AG08396 (cell line): Measurements from ENCODE around the gene S100P.
"Not testable (repeated sequence)": the region's sequence is repeated elsewhere in the genome, so short reads cannot be mapped to it uniquely, and the experiment has no call there.

Experiments used
- DNase-seq: peaks from one replicate; pipeline ENCODE4 v3.0.0; 2012; ENCODE audit warnings: low spot score, mixed read lengths

Gene S100P

DNA sequence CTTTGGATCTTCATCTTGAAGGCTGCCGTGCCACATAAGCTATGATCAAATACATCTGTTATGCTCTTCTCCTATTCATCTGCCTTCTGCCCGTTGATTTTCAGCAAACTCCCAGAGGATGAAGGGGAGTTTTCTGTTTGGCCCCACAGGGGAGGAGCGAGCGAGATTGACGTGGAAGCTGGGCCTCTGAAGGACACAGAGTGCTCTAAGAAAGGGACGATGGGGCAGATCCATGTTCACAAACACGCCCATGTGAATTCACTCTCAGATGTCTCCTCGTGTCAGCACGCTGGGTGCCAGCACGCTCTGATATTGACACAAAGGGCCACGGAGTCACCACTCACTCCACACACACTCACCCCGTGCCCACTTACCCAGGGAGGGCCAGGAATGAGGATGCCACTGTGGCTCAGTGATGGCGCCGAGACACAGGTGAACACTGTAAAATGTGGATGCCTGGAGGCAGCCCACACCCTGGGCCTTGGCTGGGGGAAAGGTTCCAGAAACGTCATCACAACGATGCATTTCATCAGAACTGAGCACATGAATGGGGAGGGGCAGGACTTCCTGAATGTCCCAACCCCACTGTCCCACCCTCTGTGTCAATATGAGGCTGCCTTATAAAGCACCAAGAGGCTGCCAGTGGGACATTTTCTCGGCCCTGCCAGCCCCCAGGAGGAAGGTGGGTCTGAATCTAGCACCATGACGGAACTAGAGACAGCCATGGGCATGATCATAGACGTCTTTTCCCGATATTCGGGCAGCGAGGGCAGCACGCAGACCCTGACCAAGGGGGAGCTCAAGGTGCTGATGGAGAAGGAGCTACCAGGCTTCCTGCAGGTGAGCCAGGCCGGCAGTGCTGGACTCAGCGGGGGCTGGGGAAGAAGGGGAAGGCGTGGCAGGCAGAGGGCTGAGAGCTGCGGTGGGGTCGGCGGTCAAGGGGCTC is at the start of gene S100P:
Gene S100P (plus strand): TSS at position 648 of the 946 bp plus-strand sequence. CDS start 55 bp downstream, at position 703.
- DNase-seq, result no peak

GRCh38 chr4:6644792-6645530 is 48.7 kb upstream of the S100P start:
- no peak for DNase-seq

GRCh38 chr4:6647169-6647568 is 46.5 kb upstream of the S100P start:
- DNase-seq, result no peak

DNA sequence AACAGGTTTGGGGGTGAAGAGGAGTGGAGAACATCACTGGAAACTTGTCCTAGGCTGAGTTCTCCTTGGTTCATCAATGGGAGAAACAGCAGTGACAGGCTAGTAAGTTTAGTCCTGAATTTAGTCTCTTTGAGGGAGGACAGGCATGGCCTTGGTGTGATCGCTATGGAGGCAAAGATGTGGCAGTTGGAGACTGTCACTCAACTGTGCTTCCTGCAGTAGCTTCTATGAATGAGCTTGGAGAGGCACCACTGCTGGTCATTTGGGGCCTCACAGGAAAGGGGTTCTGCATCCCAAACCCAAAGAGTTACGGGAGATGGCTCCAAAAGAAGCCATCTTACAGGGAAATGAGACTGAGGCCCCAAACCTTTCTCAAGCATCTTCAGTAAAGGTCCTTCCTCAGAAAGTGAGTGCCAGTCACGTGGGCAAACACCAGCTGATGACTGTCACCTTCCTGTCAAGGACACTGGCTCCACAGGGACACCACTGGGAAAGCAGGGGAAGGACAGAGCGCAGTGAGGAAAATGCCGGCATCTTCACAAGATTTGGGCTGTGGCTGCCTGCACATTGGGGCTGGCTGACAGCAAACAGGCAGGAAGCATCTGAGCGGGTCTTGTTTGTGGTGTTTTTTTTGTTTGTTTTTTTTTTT is 46.0 kb upstream of the S100P start:
- no peak for DNase-seq

DNA sequence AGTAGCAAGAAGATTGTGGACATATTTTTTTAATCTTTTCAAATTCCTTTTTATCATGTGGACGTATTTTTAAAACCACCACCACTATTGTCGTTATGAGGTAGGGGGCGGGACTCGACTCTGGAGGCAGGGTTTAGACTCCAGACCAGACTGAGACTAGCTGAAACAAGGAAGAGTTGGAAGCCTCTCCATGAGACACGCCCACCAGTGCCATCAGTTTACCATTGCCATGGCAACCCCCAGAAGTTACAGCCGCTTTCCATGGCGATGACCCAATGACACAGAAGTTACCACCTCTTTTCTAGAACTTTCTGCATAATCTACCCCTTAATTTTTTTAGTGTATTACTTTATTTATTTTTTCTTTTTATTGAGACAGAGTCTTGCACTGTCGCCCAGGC is 44.5 kb upstream of the S100P start:
- DNase-seq, result no peak

- not testable (repeated sequence) for DNase-seq
These were observed 39.5 kb upstream of the S100P start for GRCh38 chr4:6654211-6654610.

- not testable (repeated sequence) for DNase-seq
These were observed 38.4 kb upstream of the S100P start for GRCh38 chr4:6655291-6655690.

GRCh38 chr4:6655924-6656323 is 37.8 kb upstream of the S100P start:
- DNase-seq, result no peak

DNA sequence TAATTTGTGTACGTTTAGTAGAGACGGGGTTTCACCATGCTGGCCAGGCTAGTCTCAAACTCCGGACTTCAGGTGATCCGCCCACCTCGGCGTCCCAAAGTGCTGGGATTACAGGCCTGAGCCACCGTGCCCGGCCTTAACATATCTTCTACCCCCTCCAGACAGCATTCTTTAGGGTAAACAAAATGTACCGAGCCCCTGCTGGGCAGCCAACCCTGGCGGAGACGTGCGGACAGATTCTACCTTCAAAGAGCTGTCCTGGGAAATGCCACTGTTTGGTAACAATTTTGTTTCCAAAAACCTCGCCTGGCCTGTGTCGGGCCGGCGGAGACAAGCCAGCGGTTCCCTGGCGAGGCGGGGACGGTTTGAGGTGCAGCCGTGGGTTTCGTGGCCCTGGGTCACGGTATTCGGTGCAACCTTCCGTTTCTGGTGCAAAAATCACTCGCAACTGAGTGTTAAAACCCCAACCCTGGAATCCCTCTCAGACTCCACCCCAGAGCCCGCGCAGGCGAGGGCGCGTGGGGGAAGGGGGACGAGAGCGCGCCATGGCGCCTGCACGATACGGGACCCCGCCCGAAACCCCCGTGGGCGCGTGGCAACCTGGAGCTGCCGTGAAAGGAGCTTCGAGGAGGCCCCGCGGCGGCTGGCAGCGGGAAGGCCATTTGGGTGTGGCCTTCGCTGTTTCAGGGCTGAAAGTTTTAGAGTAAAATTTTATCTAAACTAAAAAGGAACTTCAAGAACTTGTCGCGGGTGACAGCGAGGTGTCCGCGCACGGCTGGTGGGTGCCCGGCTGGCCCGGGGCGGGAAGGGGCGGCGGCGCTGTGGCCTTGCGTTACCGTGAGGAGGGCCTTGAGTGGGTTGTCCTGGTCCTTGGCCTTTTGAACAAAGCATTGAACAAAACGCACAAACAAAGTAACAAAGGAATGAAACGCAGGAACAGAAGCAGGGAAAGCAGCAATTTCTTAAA is 36.2 kb upstream of the S100P start:
- DNase-seq, result no peak

GRCh38 chr4:6658209-6658595 is 35.5 kb upstream of the S100P start:
- no peak for DNase-seq

- DNase-seq, result peak; percentile 61
These were observed 35.0 kb upstream of the S100P start for GRCh38 chr4:6658597-6659075.

DNA sequence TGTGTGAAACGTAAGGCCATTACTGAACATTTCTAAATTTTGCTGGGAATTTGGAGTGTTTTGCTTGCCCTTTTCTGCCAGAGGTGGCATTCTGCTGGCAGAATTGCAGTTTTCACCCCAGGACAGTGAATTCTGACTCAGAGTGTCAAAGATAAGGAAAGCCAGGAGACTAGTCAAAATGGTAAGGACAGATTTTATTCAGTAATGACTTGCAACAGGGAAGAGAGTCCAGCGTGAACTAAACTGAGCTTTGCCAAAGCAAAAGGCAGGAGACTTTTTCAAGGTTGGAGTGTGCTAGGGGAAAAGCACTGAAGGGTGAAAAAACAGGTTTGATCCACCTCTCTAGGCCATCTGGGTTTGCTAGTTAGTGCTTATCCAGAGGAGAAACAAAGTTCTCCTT is 33.8 kb upstream of the S100P start:
- no peak for DNase-seq

DNA sequence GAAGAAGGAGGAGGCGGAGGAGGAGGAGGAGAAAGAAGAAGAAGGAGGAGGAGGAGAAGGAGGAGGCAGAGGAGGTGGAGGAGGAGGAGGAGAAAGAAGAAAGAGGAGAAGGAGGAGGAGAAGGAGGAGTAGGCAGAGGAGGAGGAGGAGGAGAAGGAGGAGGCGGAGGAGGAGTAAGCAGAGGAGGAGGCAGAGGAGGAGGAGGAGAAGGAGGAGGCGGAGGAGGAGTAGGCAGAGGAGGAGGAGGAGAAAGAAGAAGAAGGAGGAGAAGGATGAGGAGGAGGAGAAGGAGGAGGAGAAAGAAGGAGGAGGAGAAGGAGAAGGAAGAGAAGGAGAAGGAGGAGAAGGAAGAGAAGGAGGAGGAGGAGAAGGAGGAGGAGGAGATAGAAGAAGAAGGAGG is 33.2 kb upstream of the S100P start:
- no peak for DNase-seq

DNA sequence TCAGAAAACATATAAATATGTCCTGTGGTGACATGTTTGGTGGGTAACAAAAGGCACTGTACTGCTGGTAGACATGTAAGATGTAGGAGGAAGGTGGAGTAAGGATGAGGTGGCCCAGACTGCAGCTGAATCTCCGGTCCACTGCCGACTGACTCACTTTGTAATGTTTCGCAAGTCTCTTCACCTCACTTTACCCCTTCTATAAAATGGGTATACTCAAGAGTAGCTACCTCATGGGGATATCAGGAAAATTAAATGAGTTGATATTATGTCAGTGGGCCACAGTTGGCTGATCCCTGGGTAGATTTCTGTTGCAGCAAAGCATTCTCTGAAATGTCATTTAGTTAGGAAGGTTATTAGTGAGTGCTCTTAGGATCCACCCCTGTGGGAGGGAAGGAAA is 31.1 kb upstream of the S100P start:
- no peak for DNase-seq

- DNase-seq, result no peak
These were observed 29.9 kb upstream of the S100P start for GRCh38 chr4:6663596-6664393.

- no peak for DNase-seq
These were observed 28.4 kb upstream of the S100P start for GRCh38 chr4:6665320-6665654.

DNA sequence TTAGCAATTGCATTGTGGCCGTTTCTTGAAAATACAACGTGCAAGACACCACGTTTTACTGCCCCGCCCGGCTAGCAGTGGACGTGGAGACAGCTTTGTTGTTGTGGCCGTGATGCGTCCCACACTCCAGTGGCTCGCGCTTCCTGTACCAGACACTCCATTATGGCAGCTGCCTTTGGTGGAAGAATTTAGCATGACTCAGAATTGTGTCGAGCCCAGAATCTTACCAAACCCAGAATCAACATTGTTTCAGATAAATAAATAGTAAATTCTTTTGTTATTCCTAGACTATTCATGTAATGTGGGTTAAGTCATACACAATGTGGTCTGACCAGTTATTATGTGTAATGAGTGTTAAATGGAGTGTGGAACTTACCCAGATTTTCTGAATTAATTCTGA is 25.3 kb upstream of the S100P start:
- peak; percentile 74 for DNase-seq

DNA sequence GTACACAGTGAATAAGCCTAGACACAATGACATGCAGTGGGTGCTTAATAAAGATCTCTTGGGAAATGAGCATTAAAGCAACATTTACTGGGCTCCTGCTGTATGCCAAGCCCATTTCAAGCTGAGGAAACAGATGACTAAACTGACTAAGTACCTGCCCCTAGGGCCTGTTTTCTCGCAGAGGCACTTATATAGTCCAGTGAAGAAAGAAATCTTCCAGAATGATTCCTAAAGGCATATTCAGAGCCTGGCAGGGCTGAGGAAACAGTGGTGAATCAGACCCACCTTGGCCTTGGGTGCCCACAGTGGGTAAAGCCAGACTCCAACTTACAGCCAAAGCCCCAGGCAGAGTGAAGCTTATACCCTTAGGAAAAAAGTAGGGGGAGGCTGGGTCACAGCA is 22.0 kb upstream of the S100P start:
- no peak for DNase-seq

DNA sequence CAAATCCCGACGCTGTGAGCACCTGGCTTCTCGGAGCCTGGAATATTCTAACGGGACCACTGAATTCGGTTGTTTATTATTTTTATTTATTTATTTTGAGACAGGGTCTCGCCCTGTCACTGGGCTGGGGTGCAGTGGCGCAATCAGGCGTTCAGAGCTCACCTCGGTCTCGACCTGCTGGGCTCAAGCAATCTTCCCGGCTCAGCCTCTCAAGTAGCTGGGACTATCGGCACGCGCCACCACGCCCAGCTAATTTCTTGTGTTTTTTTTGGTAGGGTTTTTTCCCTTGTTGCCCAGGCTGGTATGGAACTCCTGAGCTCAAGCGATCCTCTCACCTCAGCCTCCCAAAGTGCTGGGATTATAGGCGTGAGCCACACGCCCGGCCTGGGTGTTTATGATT is 21.5 kb upstream of the S100P start:
- DNase-seq, result no peak

GRCh38 chr4:6672541-6673190 is 21.0 kb upstream of the S100P start:
- DNase-seq, result not testable (repeated sequence)
